ENCODE results near the gene FAM13A.

FAM13A gene

GRCh38 chr4:88991746-88992145 is 65.2 kb downstream of the FAM13A start:
- Histone ChIP-seq H3K4me3 (ENCODE audit: low read length in 2 of 2) (no peak overlapping the region), H2BK12ac (ENCODE audit: low read length) (no peak overlapping the region), H2BK120ac (ENCODE audit: low read depth, low read length) (no peak overlapping the region), H3K36me3 (replicated peaks in 1 of 2; ENCODE audit: control insufficient read depth in 2 of 2, insufficient read depth in 2 of 2, low read length in 2 of 2) (peaks cover 0 to 19% of the 10 kb centered on the region in 2 donors), H3K4ac (ENCODE audit: low read length) (no peak overlapping the region), H3K4me1 (ENCODE audit: control insufficient read depth in 2 of 2, insufficient read depth in 1 of 2, low read depth in 1 of 2, low read length in 2 of 2) (no peaks in the 10 kb centered on the region), H2BK15ac (ENCODE audit: low read length) (no peak overlapping the region), H3K79me1 (ENCODE audit: low read depth, low read length) (no peaks in the 10 kb centered on the region), H3K18ac (ENCODE audit: low read length) (no peak overlapping the region), H3K4me2 (ENCODE audit: insufficient read depth, low read length, poor library complexity, severe bottlenecking) (no peak overlapping the region), H3K9ac (ENCODE audit: low read depth, low read length, poor library complexity) (no peak overlapping the region), H3K23ac (ENCODE audit: low read depth, low read length, poor library complexity) (no peak overlapping the region), H3K9me3 (replicated peaks in 1 of 2; ENCODE audit: control insufficient read depth in 2 of 2, insufficient read depth in 1 of 2, low read depth in 1 of 2, low read length in 2 of 2) (no peaks in the 10 kb centered on the region), H3K27me3 (ENCODE audit: control insufficient read depth in 3 of 3, insufficient read depth in 3 of 3, low read depth in 1 of 3, low read length in 3 of 3) (no peaks in the 10 kb centered on the region), H2AFZ (ENCODE audit: low read length) (no peak overlapping the region), H2AK5ac (ENCODE audit: low read depth, low read length) (no peak overlapping the region), H4K91ac (ENCODE audit: low read depth, low read length, poor library complexity) (no peak overlapping the region), H3K27ac (replicated peaks; ENCODE audit: low read length) (no peak overlapping the region), H4K8ac (ENCODE audit: low read depth, low read length) (no peak overlapping the region), H3K14ac (ENCODE audit: low read length) (no peak overlapping the region), H2BK5ac (ENCODE audit: low read length) (no peak overlapping the region)
- DNase-seq (ENCODE audit: low spot score) = no peak

GRCh38 chr4:88989990-88990389 is 67.0 kb downstream of the FAM13A start:
- no CpG with 5 or more reads among the region's 1 CpG for WGBS, 2 donors (ENCODE audit: extremely low coverage in 2 of 2, insufficient read length in 2 of 2, insufficient replicate concordance in 1 of 2)
- Histone ChIP-seq H3K9ac (ENCODE audit: low read depth, low read length, poor library complexity) (no peak overlapping the region), H3K4me3 (ENCODE audit: low read length in 2 of 2) (no peak overlapping the region), H3K14ac (ENCODE audit: low read length) (no peak overlapping the region), H4K91ac (ENCODE audit: low read depth, low read length, poor library complexity) (no peak overlapping the region), H3K9me3 (replicated peaks in 1 of 2; ENCODE audit: control insufficient read depth in 2 of 2, insufficient read depth in 1 of 2, low read depth in 1 of 2, low read length in 2 of 2) (no peaks in the 10 kb centered on the region), H3K36me3 (replicated peaks in 1 of 2; ENCODE audit: control insufficient read depth in 2 of 2, insufficient read depth in 2 of 2, low read length in 2 of 2) (peaks cover 0 to 20% of the 10 kb centered on the region in 2 donors), H3K27ac (replicated peaks; ENCODE audit: low read length) (no peak overlapping the region), H2BK15ac (ENCODE audit: low read length) (no peak overlapping the region), H2BK12ac (ENCODE audit: low read length) (no peak overlapping the region), H3K23ac (ENCODE audit: low read depth, low read length, poor library complexity) (no peak overlapping the region), H2BK120ac (ENCODE audit: low read depth, low read length) (no peak overlapping the region), H3K79me1 (ENCODE audit: low read depth, low read length) (no peaks in the 10 kb centered on the region), H3K4me1 (ENCODE audit: control insufficient read depth in 2 of 2, insufficient read depth in 1 of 2, low read depth in 1 of 2, low read length in 2 of 2) (no peaks in the 10 kb centered on the region), H2AFZ (ENCODE audit: low read length) (no peak overlapping the region), H3K27me3 (ENCODE audit: control insufficient read depth in 3 of 3, insufficient read depth in 3 of 3, low read depth in 1 of 3, low read length in 3 of 3) (no peaks in the 10 kb centered on the region), H2BK5ac (ENCODE audit: low read length) (no peak overlapping the region), H3K18ac (ENCODE audit: low read length) (no peak overlapping the region), H3K4me2 (ENCODE audit: insufficient read depth, low read length, poor library complexity, severe bottlenecking) (no peak overlapping the region), H3K4ac (ENCODE audit: low read length) (no peak overlapping the region), H2AK5ac (ENCODE audit: low read depth, low read length) (no peak overlapping the region), H4K8ac (ENCODE audit: low read depth, low read length) (no peak overlapping the region)
- no peak for DNase-seq (ENCODE audit: low spot score)

GRCh38 chr4:88985088-88985773 is 71.8 kb downstream of the FAM13A start:
- no peak overlapping the region for H3K9ac ChIP-seq (ENCODE audit: low read depth, low read length, poor library complexity)
- no peak overlapping the region for H3K4me3 ChIP-seq (ENCODE audit: low read length in 2 of 2)
- no peak overlapping the region for H3K27ac ChIP-seq (replicated peaks; ENCODE audit: low read length)
- peaks cover 0 to 13% of the 10 kb centered on the region in 2 donors for H3K36me3 ChIP-seq (replicated peaks in 1 of 2; ENCODE audit: control insufficient read depth in 2 of 2, insufficient read depth in 2 of 2, low read length in 2 of 2)
- no peak overlapping the region for H3K18ac ChIP-seq (ENCODE audit: low read length)
- H2AK5ac ChIP-seq (ENCODE audit: low read depth, low read length) = no peak overlapping the region
- H3K79me1 ChIP-seq (ENCODE audit: low read depth, low read length) = no peaks in the 10 kb centered on the region
- no peak overlapping the region for H2BK120ac ChIP-seq (ENCODE audit: low read depth, low read length)
- H3K4me2 ChIP-seq (ENCODE audit: insufficient read depth, low read length, poor library complexity, severe bottlenecking) = no peak overlapping the region
- no peaks in the 10 kb centered on the region for H3K27me3 ChIP-seq (ENCODE audit: control insufficient read depth in 3 of 3, insufficient read depth in 3 of 3, low read depth in 1 of 3, low read length in 3 of 3)
- no peak overlapping the region for H3K23ac ChIP-seq (ENCODE audit: low read depth, low read length, poor library complexity)
- H2AFZ ChIP-seq (ENCODE audit: low read length) = no peak overlapping the region
- H4K8ac ChIP-seq (ENCODE audit: low read depth, low read length) = no peak overlapping the region
- WGBS, 2 donors (ENCODE audit: extremely low coverage in 2 of 2, insufficient read length in 2 of 2, insufficient replicate concordance in 1 of 2) = no CpG with 5 or more reads among the region's 5 CpGs
- DNase-seq (ENCODE audit: low spot score) = no peak
- no peak overlapping the region for H3K14ac ChIP-seq (ENCODE audit: low read length)
- H3K4me1 ChIP-seq (ENCODE audit: control insufficient read depth in 2 of 2, insufficient read depth in 1 of 2, low read depth in 1 of 2, low read length in 2 of 2) = no peaks in the 10 kb centered on the region
- no peak overlapping the region for H3K4ac ChIP-seq (ENCODE audit: low read length)
- H2BK5ac ChIP-seq (ENCODE audit: low read length) = no peak overlapping the region
- H2BK15ac ChIP-seq (ENCODE audit: low read length) = no peak overlapping the region
- no peak overlapping the region for H4K91ac ChIP-seq (ENCODE audit: low read depth, low read length, poor library complexity)
- H3K9me3 ChIP-seq (replicated peaks in 1 of 2; ENCODE audit: control insufficient read depth in 2 of 2, insufficient read depth in 1 of 2, low read depth in 1 of 2, low read length in 2 of 2) = no peaks in the 10 kb centered on the region
- no peak overlapping the region for H2BK12ac ChIP-seq (ENCODE audit: low read length)

GRCh38 chr4:88982757-88983156 is 74.2 kb downstream of the FAM13A start:
- no peak overlapping the region for H3K4me2 ChIP-seq (ENCODE audit: insufficient read depth, low read length, poor library complexity, severe bottlenecking)
- H2BK12ac ChIP-seq (ENCODE audit: low read length) = no peak overlapping the region
- no peaks in the 10 kb centered on the region for H3K27me3 ChIP-seq (ENCODE audit: control insufficient read depth in 3 of 3, insufficient read depth in 3 of 3, low read depth in 1 of 3, low read length in 3 of 3)
- H3K4me3 ChIP-seq (ENCODE audit: low read length in 2 of 2) = no peak overlapping the region
- no peak overlapping the region for H2BK15ac ChIP-seq (ENCODE audit: low read length)
- H2BK120ac ChIP-seq (ENCODE audit: low read depth, low read length) = no peak overlapping the region
- no peak overlapping the region for H2AK5ac ChIP-seq (ENCODE audit: low read depth, low read length)
- no peak overlapping the region for H3K14ac ChIP-seq (ENCODE audit: low read length)
- H3K79me1 ChIP-seq (ENCODE audit: low read depth, low read length) = no peaks in the 10 kb centered on the region
- no peak overlapping the region for H2BK5ac ChIP-seq (ENCODE audit: low read length)
- no peak overlapping the region for H4K91ac ChIP-seq (ENCODE audit: low read depth, low read length, poor library complexity)
- H3K9me3 ChIP-seq (replicated peaks in 1 of 2; ENCODE audit: control insufficient read depth in 2 of 2, insufficient read depth in 1 of 2, low read depth in 1 of 2, low read length in 2 of 2) = no peaks in the 10 kb centered on the region
- H3K9ac ChIP-seq (ENCODE audit: low read depth, low read length, poor library complexity) = no peak overlapping the region
- no peak overlapping the region for H3K4ac ChIP-seq (ENCODE audit: low read length)
- no peaks in the 10 kb centered on the region for H3K4me1 ChIP-seq (ENCODE audit: control insufficient read depth in 2 of 2, insufficient read depth in 1 of 2, low read depth in 1 of 2, low read length in 2 of 2)
- H3K18ac ChIP-seq (ENCODE audit: low read length) = no peak overlapping the region
- H2AFZ ChIP-seq (ENCODE audit: low read length) = no peak overlapping the region
- no peak overlapping the region for H4K8ac ChIP-seq (ENCODE audit: low read depth, low read length)
- no peak overlapping the region for H3K27ac ChIP-seq (replicated peaks; ENCODE audit: low read length)
- H3K36me3 ChIP-seq (replicated peaks in 1 of 2; ENCODE audit: control insufficient read depth in 2 of 2, insufficient read depth in 2 of 2, low read length in 2 of 2) = peaks cover 0 to 3% of the 10 kb centered on the region in 2 donors
- no peak for DNase-seq (ENCODE audit: low spot score)
- no peak overlapping the region for H3K23ac ChIP-seq (ENCODE audit: low read depth, low read length, poor library complexity)
